Heart right ventricle (tissue), 16 donors: ENCODE data around the gene SLC12A2. TPM values are rescaled to one million over a fixed set of nuclear protein-coding genes. Genes with fewer than 3 reads are reported as not detected.

Experiments
- ATAC-seq, 8 donors: fragments of 200-7000 bp; cut with Tn5 transposase; one replicate each; pipeline ENCODE4 v1.9.1; 2020; ENCODE audit warnings: mild to moderate bottlenecking in 8 of 8, moderate library complexity in 8 of 8, moderate number of reproducible peaks in 1 of 8
- DNase-seq, 2 donors: peaks; one replicate each; pipeline ENCODE4 v3.0.0-alpha.2; 2020
- H3K27ac ChIP-seq, 10 donors: fragments of 200-600 bp; sonication (generic) in 2 of 10; one replicate each; pipeline versions ENCODE4 v1.5.0 to v1.8.0; 2020 to 2022; ENCODE audit warnings: mild to moderate bottlenecking in 3 of 10
- H3K27me3 ChIP-seq, 7 donors: fragments of 200-600 bp; one replicate each; pipeline ENCODE4 v1.8.0; 2021 to 2022; ENCODE audit warnings: mild to moderate bottlenecking in 2 of 7
- H3K36me3 ChIP-seq, 9 donors: fragments of 200-600 bp; sonication (generic) in 1 of 9; one replicate each; pipeline versions ENCODE4 v1.5.0 to v1.8.0; 2020 to 2022; ENCODE audit warnings: mild to moderate bottlenecking in 2 of 9
- H3K4me1 ChIP-seq, 9 donors: fragments of 200-600 bp; sonication (generic) in 1 of 9; one replicate each; pipeline versions ENCODE4 v1.5.0 to v1.8.0; 2020 to 2022; ENCODE audit warnings: mild to moderate bottlenecking in 4 of 9
- H3K4me3 ChIP-seq, 10 donors: fragments of 200-600 bp; sonication (generic) in 2 of 10; one replicate each; pipeline versions ENCODE4 v1.5.0 to v1.8.0; 2020 to 2022; ENCODE audit warnings: mild to moderate bottlenecking in 7 of 10, moderate library complexity in 2 of 10
- H3K9me3 ChIP-seq, 11 donors: fragments of 200-600 bp in 10 of 11; sonication (generic) in 2 of 11; one replicate each; pipeline versions ENCODE4 v1.5.0 to v1.8.0; 2013 to 2022; ENCODE audit warnings: mild to moderate bottlenecking in 2 of 11, control low read depth in 1 of 11, moderate library complexity in 1 of 11
- WGBS, 2 donors: extraction: QIAGEN DNeasy Blood & Tissue Kit; methylation state at CpG; one replicate each; pipeline ENCODE4 v1.1.7; 2013; ENCODE audit warnings: inconsistent platforms in 1 of 2; 5-methylcytosine and 5-hydroxymethylcytosine counted together
- intact Hi-C, 10 donors: fragments of 100-400 bp; cut with DNase I; formaldehyde crosslinking; loops; one replicate each; pipeline versions ENCODE4 v1.11.1 to v1.14.2; 2022
- polyA plus RNA-seq, 2 donors: library from polyadenylated mRNA; stranded (reverse); fragments of 200-250 nt; gene quantifications; one replicate each; pipeline ENCODE4 v1.2.3, GENCODE V29; 2013
- total RNA-seq, 10 donors: library from RNA; stranded (reverse); fragmentation: NEBNext Ultra II Directional in 3 of 10; extraction: Animal tissue kit (Norgen Biotek cat#: 25700) in 3 of 10; gene quantifications; one replicate each; pipeline versions ENCODE4 v1.2.1 to v1.2.4, GENCODE V29; 2021 to 2023
- TF ChIP-seq, protein P1 (sequence below), 9 donors: fragments of 200-600 bp; sonication (generic) in 2 of 9; IDR thresholded peaks; one replicate each; pipeline versions ENCODE4 v1.5.0 to v1.8.0; 2021 to 2022; ENCODE audit warnings: antibody characterized with exemption in 9 of 9, mild to moderate bottlenecking in 5 of 9, moderate library complexity in 1 of 9
- donor health status: Arrhythmogenic right ventricular cardiomyopathy.
- donor health status: ischemic (EF 13 %, LVEDD 7.1; RV severe dilation, severe dysfunction).
- donor health status: healthy with polysubstance abuse.
- donor health status: DM: no; HTN: yes; CAD: no.
- donor health status: DM: no; HTN: no; CAD: no.
- donor health status: ischemic (EF 25% LVEDD 6.9; RV normal size, moderate dysfunction).
- donor health status: ischemic (EF 25% LVEDD 5.7; RV mildly dilated, moderate dysfunction).
- donor health status: healthy.
- donor health status: DM: yes; HTN: yes; CAD: no.
- donor health status: Ischemic cardiomyopathy.
- donor health status: ischemic (EF 35%, LVEDD 5.7; RV mildly dilated, moderate dysfunction).
- donor health status: nonischemic (EF 11% LVEDD 7.7; RV severe dilation, severe dysfunction).
- donor health status: DM: yes; HTN: yes; CAD: no.
- donor health status: PGD.
- donor health status: ischemic (EF 29% LVEDD 5.4; RV normal size, mild dysfunction).
- donor health status: nonischemic (EF 23%, LVEDD 6.1; RV moderate dilation, normal function).

SLC12A2 gene
- total and polyA plus RNA-seq, 12 donors = 2.5 to 23.0 (median 15.4) TPM

GRCh38 chr5:128121651-128122050, 38.1 kb downstream of the SLC12A2 start:
- TF ChIP-seq, protein P1, sequence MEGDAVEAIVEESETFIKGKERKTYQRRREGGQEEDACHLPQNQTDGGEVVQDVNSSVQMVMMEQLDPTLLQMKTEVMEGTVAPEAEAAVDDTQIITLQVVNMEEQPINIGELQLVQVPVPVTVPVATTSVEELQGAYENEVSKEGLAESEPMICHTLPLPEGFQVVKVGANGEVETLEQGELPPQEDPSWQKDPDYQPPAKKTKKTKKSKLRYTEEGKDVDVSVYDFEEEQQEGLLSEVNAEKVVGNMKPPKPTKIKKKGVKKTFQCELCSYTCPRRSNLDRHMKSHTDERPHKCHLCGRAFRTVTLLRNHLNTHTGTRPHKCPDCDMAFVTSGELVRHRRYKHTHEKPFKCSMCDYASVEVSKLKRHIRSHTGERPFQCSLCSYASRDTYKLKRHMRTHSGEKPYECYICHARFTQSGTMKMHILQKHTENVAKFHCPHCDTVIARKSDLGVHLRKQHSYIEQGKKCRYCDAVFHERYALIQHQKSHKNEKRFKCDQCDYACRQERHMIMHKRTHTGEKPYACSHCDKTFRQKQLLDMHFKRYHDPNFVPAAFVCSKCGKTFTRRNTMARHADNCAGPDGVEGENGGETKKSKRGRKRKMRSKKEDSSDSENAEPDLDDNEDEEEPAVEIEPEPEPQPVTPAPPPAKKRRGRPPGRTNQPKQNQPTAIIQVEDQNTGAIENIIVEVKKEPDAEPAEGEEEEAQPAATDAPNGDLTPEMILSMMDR (IDR thresholded peaks at IDR 0.05) = no peak
- no peak for ATAC-seq
- WGBS, 2 donors = 44 to 56% methylated on average over 4 of the region's 4 CpGs
- no peak for DNase-seq
- H3K4me1 ChIP-seq = no peaks in the 10 kb centered on the region
- no peak overlapping the region for H3K27ac ChIP-seq
- H3K36me3 ChIP-seq = peaks cover 0 to 39% (median 14%) of the 10 kb centered on the region in 9 donors
- intact Hi-C loops = loop anchor here in 1 of 10 donors (10.0 kb wide), 1 partner anchor 53 kb away; no protein-coding TSS in a partner anchor
- peaks cover 0 to 19% (median 4%) of the 10 kb centered on the region in 11 donors for H3K9me3 ChIP-seq
- no peak overlapping the region for H3K4me3 ChIP-seq
- no peaks in the 10 kb centered on the region for H3K27me3 ChIP-seq

- peak in 4 of 8 donors; percentile 61 to 76 (median 72) for ATAC-seq
- H3K27ac ChIP-seq = no peak overlapping the region
- intact Hi-C loops = loop anchor here in 1 of 10 donors (10.0 kb wide), 1 partner anchor 51 kb away; no protein-coding TSS in a partner anchor
These were observed 40.4 kb downstream of the SLC12A2 start for GRCh38 chr5:128123936-128124335.

DNA sequence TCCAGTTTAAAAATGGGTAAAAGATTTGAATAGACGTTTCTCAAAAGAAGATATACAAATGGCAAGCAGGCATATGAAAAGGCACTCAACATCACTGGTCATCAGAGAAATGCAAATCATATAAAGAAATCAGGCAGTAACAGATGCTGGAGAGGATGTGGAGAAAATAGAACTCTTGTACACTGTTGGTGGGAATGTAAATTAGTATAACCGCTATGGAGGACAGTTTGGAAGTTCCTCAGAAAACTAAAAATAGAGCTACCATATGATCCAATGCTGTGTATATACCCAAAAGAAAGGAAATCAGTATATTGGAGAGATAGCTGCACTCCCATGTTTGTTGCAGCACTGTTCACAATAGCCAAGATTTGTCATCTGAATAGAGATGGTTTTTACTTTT, 42.7 kb downstream of the SLC12A2 start:
- ATAC-seq (no peak), DNase-seq (no peak)
- H3K9me3 ChIP-seq = no peaks in the 10 kb centered on the region
- 76% methylated on average over 2 of the region's 2 CpGs for WGBS, 2 donors
- H3K4me3 ChIP-seq = no peak overlapping the region
- no peaks in the 10 kb centered on the region for H3K27me3 ChIP-seq
- intact Hi-C loops = loop anchor here in 1 of 10 donors (10.0 kb wide), 1 partner anchor 49 kb away; no protein-coding TSS in a partner anchor
- H3K27ac ChIP-seq = no peak overlapping the region
- H3K4me1 ChIP-seq = no peaks in the 10 kb centered on the region
- TF ChIP-seq, protein P1 (IDR thresholded peaks at IDR 0.05) = no peak
- peaks cover 0 to 25% (median 3%) of the 10 kb centered on the region in 9 donors for H3K36me3 ChIP-seq

More at GRCh38 chr5:128123936-128124335, 40.4 kb downstream of the SLC12A2 start:
- DNase-seq = no peak
- no peak overlapping the region for H3K4me3 ChIP-seq
- H3K9me3 ChIP-seq = peaks cover 0 to 8% (median 3%) of the 10 kb centered on the region in 11 donors
- TF ChIP-seq, protein P1 (IDR thresholded peaks at IDR 0.05) = no peak
- H3K36me3 ChIP-seq = peaks cover 0 to 16% (median 1%) of the 10 kb centered on the region in 9 donors
- no peaks in the 10 kb centered on the region for H3K27me3 ChIP-seq
- 50 to 77% methylated on average over 1 of the region's 1 CpG for WGBS, 2 donors
- no peaks in the 10 kb centered on the region for H3K4me1 ChIP-seq

GRCh38 chr5:128132499-128132898, 48.9 kb downstream of the SLC12A2 start:
- Histone ChIP-seq H3K36me3 (peaks cover 0 to 71% (median 6%) of the 10 kb centered on the region in 9 donors), H3K27me3 (no peaks in the 10 kb centered on the region), H3K4me1 (no peaks in the 10 kb centered on the region), H3K27ac (no peak overlapping the region), H3K9me3 (no peaks in the 10 kb centered on the region), H3K4me3 (no peak overlapping the region)
- intact Hi-C loops = no loop called here
- DNase-seq (no peak), ATAC-seq (no peak)
- WGBS, 2 donors = 89 to 92% methylated on average over 1 of the region's 1 CpG
- TF ChIP-seq, protein P1 (IDR thresholded peaks at IDR 0.05) = no peak
